KOPT-K1 (cell line): ENCODE measurements around the gene ZNF772.
A peak's percentile ranks its signal among the peaks of the same experiment; 100 is the strongest.
"Not testable (repeated sequence)": the region's sequence is repeated elsewhere in the genome, so short reads cannot be mapped to it uniquely, and the experiment has no call there.

ENCODE experiments used
- H3K27ac ChIP-seq: fragments of 200-600 bp; sonication (generic); 2 replicates; pipeline ENCODE4 v1.5.1; 2016; ENCODE audit warnings: antibody characterized with exemption, mild to moderate bottlenecking, low read depth, low read length; ENCODE audit not compliant: poor library complexity, severe bottlenecking
- H3K36me3 ChIP-seq: fragments of 200-600 bp; sonication (generic); 2 replicates; pipeline ENCODE4 v1.5.1; 2017; ENCODE audit warnings: antibody characterized with exemption, mild to moderate bottlenecking, low read length, moderate library complexity; ENCODE audit not compliant: insufficient read depth
- H3K9me3 ChIP-seq: fragments of 200-600 bp; sonication (generic); 2 replicates; pipeline ENCODE4 v1.5.1; 2017; ENCODE audit warnings: antibody characterized with exemption, low read length, mild to moderate bottlenecking; ENCODE audit not compliant: insufficient read depth, poor library complexity, severe bottlenecking

The ZNF772 gene

GRCh38 chr19:57477191-57478008, at the start of gene ZNF772:
ZNF772 (minus strand) TSS chr19:57477566; CDS start chr19:57477309, 257 bp downstream.
- peak within 1 kb of the TSS; percentile 69 for H3K27ac ChIP-seq
- H3K9me3 ChIP-seq: peaks cover 46% of the 10 kb centered on the region
- peaks cover 41% of the 10 kb centered on the region for H3K36me3 ChIP-seq

GRCh38 chr19:57518021-57518420, 40.7 kb upstream of the ZNF772 start:
- peaks cover 59% of the 10 kb centered on the region for H3K9me3 ChIP-seq
- not testable (repeated sequence) for H3K27ac ChIP-seq
- peaks cover 22% of the 10 kb centered on the region; the same call in 1 of the 2 replicates for H3K36me3 ChIP-seq

- H3K27ac ChIP-seq: no peak overlapping the region
- H3K9me3 ChIP-seq: peaks cover 82% of the 10 kb centered on the region
- H3K36me3 ChIP-seq: peaks cover 24% of the 10 kb centered on the region; the same call in 1 of the 2 replicates
Measured at GRCh38 chr19:57515255-57515654, 37.9 kb upstream of the ZNF772 start.

- peaks cover 43% of the 10 kb centered on the region for H3K36me3 ChIP-seq
- H3K9me3 ChIP-seq: peaks cover 96% of the 10 kb centered on the region
- no peak overlapping the region for H3K27ac ChIP-seq
Measured at GRCh38 chr19:57512845-57513244, 35.5 kb upstream of the ZNF772 start.

GRCh38 chr19:57511484-57511883, 34.1 kb upstream of the ZNF772 start:
- Histone ChIP-seq H3K9me3 (peaks cover 96% of the 10 kb centered on the region), H3K27ac (no peak overlapping the region), H3K36me3 (peaks cover 51% of the 10 kb centered on the region)

- peaks cover 93% of the 10 kb centered on the region for H3K9me3 ChIP-seq
- H3K27ac ChIP-seq: no peak overlapping the region
- peaks cover 78% of the 10 kb centered on the region for H3K36me3 ChIP-seq
Measured at GRCh38 chr19:57506163-57506562, 28.8 kb upstream of the ZNF772 start.

GRCh38 chr19:57500400-57500799, 23.0 kb upstream of the ZNF772 start:
- Histone ChIP-seq H3K27ac (peak overlapping the region; percentile 74), H3K36me3 (peaks cover 35% of the 10 kb centered on the region)

GRCh38 chr19:57499680-57500395, 22.5 kb upstream of the ZNF772 start, which contains the start of gene ZNF773:
ZNF773 (plus strand) TSS chr19:57499938; CDS start chr19:57500081, 143 bp downstream.
- peaks cover 35% of the 10 kb centered on the region for H3K36me3 ChIP-seq

More at GRCh38 chr19:57500400-57500799, 23.0 kb upstream of the ZNF772 start:
- H3K9me3 ChIP-seq: peaks cover 44% of the 10 kb centered on the region

GRCh38 chr19:57499332-57499679, 21.9 kb upstream of the ZNF772 start:
- Histone ChIP-seq H3K9me3 (peaks cover 40% of the 10 kb centered on the region), H3K36me3 (peaks cover 35% of the 10 kb centered on the region)
- not testable (repeated sequence) for H3K27ac ChIP-seq

More at GRCh38 chr19:57499680-57500395, 22.5 kb upstream of the ZNF772 start, which contains the start of gene ZNF773:
- Histone ChIP-seq H3K9me3 (peaks cover 43% of the 10 kb centered on the region), H3K27ac (peak within 1 kb of the TSS; percentile 74)

- not testable (repeated sequence) for H3K27ac ChIP-seq, H3K9me3 ChIP-seq
- peaks cover 27% of the 10 kb centered on the region for H3K36me3 ChIP-seq
Measured at GRCh38 chr19:57488299-57488644, 10.9 kb upstream of the ZNF772 start.

- peaks cover 21% of the 10 kb centered on the region for H3K36me3 ChIP-seq
- peak within 1 kb of the TSS; percentile 57 for H3K27ac ChIP-seq
- H3K9me3 ChIP-seq: not testable (repeated sequence)
Measured at GRCh38 chr19:57487477-57488298, 10.3 kb upstream of the ZNF772 start, which contains the start of gene ZNF419. ZNF419 (plus strand) TSS chr19:57487750; CDS start chr19:57487951, 201 bp downstream.

GRCh38 chr19:57473646-57474045, 3.7 kb downstream of the ZNF772 start:
- Histone ChIP-seq H3K36me3 (peaks cover 51% of the 10 kb centered on the region), H3K27ac (no peak overlapping the region), H3K9me3 (peaks cover 79% of the 10 kb centered on the region)

- Histone ChIP-seq H3K9me3 (peaks cover 51% of the 10 kb centered on the region), H3K36me3 (peaks cover 8% of the 10 kb centered on the region; the same call in 1 of the 2 replicates), H3K27ac (no peak overlapping the region)
Measured at GRCh38 chr19:57466489-57466888, 10.9 kb downstream of the ZNF772 start.

GRCh38 chr19:57465680-57466381, 11.5 kb downstream of the ZNF772 start:
- no peak overlapping the region for H3K27ac ChIP-seq
- peaks cover 45% of the 10 kb centered on the region for H3K9me3 ChIP-seq
- H3K36me3 ChIP-seq: peaks cover 7% of the 10 kb centered on the region; the same call in 1 of the 2 replicates
